ENCODE data around the gene IL4I1.

DNA sequence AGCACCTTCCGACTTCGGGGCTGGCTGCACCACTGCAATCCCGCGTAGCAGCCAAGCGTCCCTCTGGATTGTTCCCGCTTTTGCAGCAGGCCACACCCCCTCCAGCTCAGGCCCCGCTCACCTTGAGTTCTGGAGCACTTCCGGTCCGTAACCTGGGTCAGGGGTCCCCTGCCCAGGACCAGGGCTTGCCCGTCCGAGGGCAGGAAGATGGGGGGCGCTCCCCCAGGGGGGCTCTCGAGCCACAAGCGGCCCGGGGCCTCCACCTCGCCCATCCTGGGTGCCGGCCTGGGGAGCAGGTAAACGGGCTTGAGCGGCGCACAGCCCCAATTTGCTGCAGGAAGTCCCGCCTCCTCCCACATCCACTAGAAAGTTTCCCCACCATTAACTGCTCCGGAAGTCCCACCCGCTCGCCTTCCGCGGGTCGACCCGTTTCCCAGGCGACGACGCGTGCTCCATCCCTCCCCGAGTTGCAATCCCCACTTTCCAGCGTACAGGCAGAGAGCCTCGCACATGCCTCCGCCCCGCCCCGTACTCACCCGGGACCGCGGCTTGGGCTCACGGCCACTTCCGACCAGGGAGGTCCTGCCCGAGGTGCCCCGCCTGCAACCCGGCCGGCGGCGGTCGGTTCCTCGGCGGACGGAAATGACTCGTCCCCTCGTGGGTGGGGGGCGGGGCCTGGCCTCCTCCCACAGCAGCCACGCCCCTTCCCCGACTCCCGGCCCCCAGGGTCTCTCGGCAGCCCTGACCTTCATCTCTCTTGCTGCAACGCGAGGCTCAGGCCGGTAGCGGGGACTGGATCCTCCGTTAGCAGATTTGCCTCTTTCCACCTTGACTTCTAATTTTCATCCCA lies 29.5 kb downstream of the IL4I1 start, which contains the start of gene PNKP:
- TF ChIP-seq, protein P1, sequence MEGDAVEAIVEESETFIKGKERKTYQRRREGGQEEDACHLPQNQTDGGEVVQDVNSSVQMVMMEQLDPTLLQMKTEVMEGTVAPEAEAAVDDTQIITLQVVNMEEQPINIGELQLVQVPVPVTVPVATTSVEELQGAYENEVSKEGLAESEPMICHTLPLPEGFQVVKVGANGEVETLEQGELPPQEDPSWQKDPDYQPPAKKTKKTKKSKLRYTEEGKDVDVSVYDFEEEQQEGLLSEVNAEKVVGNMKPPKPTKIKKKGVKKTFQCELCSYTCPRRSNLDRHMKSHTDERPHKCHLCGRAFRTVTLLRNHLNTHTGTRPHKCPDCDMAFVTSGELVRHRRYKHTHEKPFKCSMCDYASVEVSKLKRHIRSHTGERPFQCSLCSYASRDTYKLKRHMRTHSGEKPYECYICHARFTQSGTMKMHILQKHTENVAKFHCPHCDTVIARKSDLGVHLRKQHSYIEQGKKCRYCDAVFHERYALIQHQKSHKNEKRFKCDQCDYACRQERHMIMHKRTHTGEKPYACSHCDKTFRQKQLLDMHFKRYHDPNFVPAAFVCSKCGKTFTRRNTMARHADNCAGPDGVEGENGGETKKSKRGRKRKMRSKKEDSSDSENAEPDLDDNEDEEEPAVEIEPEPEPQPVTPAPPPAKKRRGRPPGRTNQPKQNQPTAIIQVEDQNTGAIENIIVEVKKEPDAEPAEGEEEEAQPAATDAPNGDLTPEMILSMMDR (IDR thresholded peaks at IDR 0.05): no peak
- TF ChIP-seq ZFX (IDR thresholded peaks at IDR 0.05; ENCODE audit: borderline replicate concordance): no peak

Measured in 22Rv1 (cell line).